ENCODE data around the gene GRIK3.

The GRIK3 gene

DNA sequence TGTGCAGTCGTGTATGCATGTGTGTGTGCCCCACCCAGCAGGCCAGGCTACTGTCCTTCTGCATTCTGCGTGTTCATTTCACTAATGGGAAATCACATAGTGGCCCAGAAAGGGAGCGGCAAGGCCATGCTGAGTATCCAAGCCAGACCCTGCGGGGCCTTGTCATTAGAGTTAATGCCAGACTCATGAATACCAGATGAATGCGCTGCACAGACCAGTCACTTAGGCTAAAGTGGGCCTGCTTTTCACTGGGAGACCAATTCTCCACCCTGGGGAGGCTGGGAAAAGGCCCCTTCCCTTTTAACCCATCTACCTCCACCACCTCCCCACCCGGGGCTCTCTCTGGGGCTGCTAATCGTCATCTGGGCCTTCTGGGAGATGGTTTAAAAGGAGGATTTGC, 17.0 kb upstream of the GRIK3 start:
- no peak overlapping the region for H2AFZ ChIP-seq (ENCODE audit: insufficient read depth, low read length, poor library complexity)
- no peak overlapping the region for H4K91ac ChIP-seq (ENCODE audit: low read depth, low read length)
- WGBS (ENCODE audit: extremely low coverage, insufficient coverage, insufficient read length): no CpG with 5 or more reads among the region's 7 CpGs

DNA sequence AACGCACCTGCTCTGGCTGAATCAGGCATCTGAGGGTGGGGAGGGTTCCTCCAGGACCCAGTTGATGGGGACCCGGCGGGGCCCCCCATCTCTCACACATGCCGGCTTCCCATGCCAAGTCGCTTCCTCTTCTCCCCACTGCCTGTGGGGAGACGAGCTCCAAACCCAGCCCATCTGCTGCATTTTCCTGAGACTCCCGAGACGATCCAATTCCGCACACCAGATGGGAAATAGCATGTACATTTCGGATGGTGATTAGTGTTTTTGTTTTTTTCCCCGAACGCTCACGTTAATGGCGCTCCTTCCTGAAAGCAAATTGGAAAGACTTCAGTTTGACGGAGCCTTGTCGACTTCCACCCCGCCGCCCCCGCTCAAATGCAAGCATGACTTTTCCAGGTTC, 13.2 kb upstream of the GRIK3 start:
- no peaks in the 10 kb centered on the region for H3K79me1 ChIP-seq (ENCODE audit: low read length)
- no peak overlapping the region for H3K18ac ChIP-seq (ENCODE audit: low read length)
- no peak overlapping the region for H2BK5ac ChIP-seq (ENCODE audit: low read depth, low read length, poor library complexity)
- no peak overlapping the region for H2AFZ ChIP-seq (ENCODE audit: insufficient read depth, low read length, poor library complexity)
- H3K4me2 ChIP-seq (ENCODE audit: low read length): no peak overlapping the region
- no peak overlapping the region for H3K14ac ChIP-seq (ENCODE audit: low read length)
- no peak overlapping the region for H2AK5ac ChIP-seq (ENCODE audit: low read length)
- WGBS (ENCODE audit: extremely low coverage, insufficient coverage, insufficient read length): no CpG with 5 or more reads among the region's 19 CpGs
- H3K79me2 ChIP-seq (ENCODE audit: control insufficient read depth, insufficient read depth, low read length, poor library complexity): no peaks in the 10 kb centered on the region
- H2BK120ac ChIP-seq (ENCODE audit: insufficient read depth, low read length, poor library complexity): no peak overlapping the region
- H3K36me3 ChIP-seq (ENCODE audit: control insufficient read depth in 1 of 2, insufficient read depth in 2 of 2, low read length in 2 of 2): no peaks in the 10 kb centered on the region
- H4K8ac ChIP-seq (ENCODE audit: low read depth, low read length): no peak overlapping the region
- H4K12ac ChIP-seq (ENCODE audit: low read depth, low read length): no peak overlapping the region
- H3K9me3 ChIP-seq (ENCODE audit: insufficient read depth, low read depth, low read length): no peaks in the 10 kb centered on the region
- no peak overlapping the region for H3K23ac ChIP-seq (ENCODE audit: low read length)
- no peak overlapping the region for H3K27ac ChIP-seq (ENCODE audit: low read depth, low read length)
- DNase-seq: no peak
- H3K9ac ChIP-seq (ENCODE audit: low read length): no peak overlapping the region
- no peak overlapping the region for H3K4ac ChIP-seq (ENCODE audit: low read depth, low read length)
- no peaks in the 10 kb centered on the region for H3K27me3 ChIP-seq (ENCODE audit: insufficient read depth, low read length)
- no peaks in the 10 kb centered on the region for H3K4me1 ChIP-seq (ENCODE audit: control insufficient read depth in 1 of 2, insufficient read depth in 2 of 2, low read length in 2 of 2)
- H2BK12ac ChIP-seq (ENCODE audit: low read length): no peak overlapping the region
- H3K4me3 ChIP-seq (ENCODE audit: low read depth, low read length): no peak overlapping the region
- H4K91ac ChIP-seq (ENCODE audit: low read depth, low read length): no peak overlapping the region

More for the DNA sequence above, 17.0 kb upstream of the GRIK3 start:
- Histone ChIP-seq H2BK120ac (ENCODE audit: insufficient read depth, low read length, poor library complexity) (no peak overlapping the region), H3K27ac (ENCODE audit: low read depth, low read length) (no peak overlapping the region), H3K36me3 (ENCODE audit: control insufficient read depth in 1 of 2, insufficient read depth in 2 of 2, low read length in 2 of 2) (no peaks in the 10 kb centered on the region), H3K27me3 (ENCODE audit: insufficient read depth, low read length) (no peaks in the 10 kb centered on the region), H3K79me1 (ENCODE audit: low read length) (no peaks in the 10 kb centered on the region), H2AK5ac (ENCODE audit: low read length) (no peak overlapping the region), H3K14ac (ENCODE audit: low read length) (no peak overlapping the region), H3K18ac (ENCODE audit: low read length) (no peak overlapping the region), H3K4me2 (ENCODE audit: low read length) (no peak overlapping the region), H4K8ac (ENCODE audit: low read depth, low read length) (no peak overlapping the region), H3K4me3 (ENCODE audit: low read depth, low read length) (no peak overlapping the region), H3K79me2 (ENCODE audit: control insufficient read depth, insufficient read depth, low read length, poor library complexity) (no peaks in the 10 kb centered on the region), H3K9me3 (ENCODE audit: insufficient read depth, low read depth, low read length) (no peaks in the 10 kb centered on the region), H2BK12ac (ENCODE audit: low read length) (no peak overlapping the region), H3K9ac (ENCODE audit: low read length) (no peak overlapping the region), H4K12ac (ENCODE audit: low read depth, low read length) (no peak overlapping the region), H3K23ac (ENCODE audit: low read length) (no peak overlapping the region), H3K4me1 (ENCODE audit: control insufficient read depth in 1 of 2, insufficient read depth in 2 of 2, low read length in 2 of 2) (no peaks in the 10 kb centered on the region), H3K4ac (ENCODE audit: low read depth, low read length) (no peak overlapping the region), H2BK5ac (ENCODE audit: low read depth, low read length, poor library complexity) (no peak overlapping the region)
- no peak for DNase-seq

DNA sequence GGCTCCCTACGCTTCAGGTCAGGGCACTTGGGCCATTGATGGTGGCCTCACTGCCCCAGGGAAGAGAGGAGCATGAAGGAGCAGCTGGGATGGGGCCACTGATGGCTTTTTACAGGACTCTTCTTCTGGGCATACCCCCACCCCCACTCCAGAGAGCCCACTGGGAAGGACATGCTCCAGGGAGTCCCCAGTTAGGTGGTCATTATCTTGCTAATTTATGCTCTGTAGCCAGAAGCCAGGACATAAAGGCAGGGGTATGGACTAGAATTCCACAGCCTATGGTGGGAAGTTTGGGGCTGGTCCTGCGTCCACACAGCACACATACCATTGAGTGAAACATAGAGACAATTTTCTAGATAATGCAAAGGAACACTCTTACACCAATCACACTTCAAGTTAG, 8.8 kb upstream of the GRIK3 start:
- H4K12ac ChIP-seq (ENCODE audit: low read depth, low read length): no peak overlapping the region
- no peak overlapping the region for H2BK5ac ChIP-seq (ENCODE audit: low read depth, low read length, poor library complexity)
- no peak overlapping the region for H3K4me3 ChIP-seq (ENCODE audit: low read depth, low read length)
- H3K36me3 ChIP-seq (ENCODE audit: control insufficient read depth in 1 of 2, insufficient read depth in 2 of 2, low read length in 2 of 2): no peaks in the 10 kb centered on the region
- H3K79me2 ChIP-seq (ENCODE audit: control insufficient read depth, insufficient read depth, low read length, poor library complexity): no peaks in the 10 kb centered on the region
- no peaks in the 10 kb centered on the region for H3K79me1 ChIP-seq (ENCODE audit: low read length)
- H3K27ac ChIP-seq (ENCODE audit: low read depth, low read length): no peak overlapping the region
- H2BK120ac ChIP-seq (ENCODE audit: insufficient read depth, low read length, poor library complexity): no peak overlapping the region
- no peak overlapping the region for H4K8ac ChIP-seq (ENCODE audit: low read depth, low read length)
- H2AK5ac ChIP-seq (ENCODE audit: low read length): no peak overlapping the region
- no peak overlapping the region for H3K18ac ChIP-seq (ENCODE audit: low read length)
- H3K9ac ChIP-seq (ENCODE audit: low read length): no peak overlapping the region
- no peaks in the 10 kb centered on the region for H3K4me1 ChIP-seq (ENCODE audit: control insufficient read depth in 1 of 2, insufficient read depth in 2 of 2, low read length in 2 of 2)
- H2AFZ ChIP-seq (ENCODE audit: insufficient read depth, low read length, poor library complexity): no peak overlapping the region
- no peak overlapping the region for H3K14ac ChIP-seq (ENCODE audit: low read length)
- H3K23ac ChIP-seq (ENCODE audit: low read length): no peak overlapping the region
- H3K4ac ChIP-seq (ENCODE audit: low read depth, low read length): no peak overlapping the region
- no peaks in the 10 kb centered on the region for H3K9me3 ChIP-seq (ENCODE audit: insufficient read depth, low read depth, low read length)
- H3K27me3 ChIP-seq (ENCODE audit: insufficient read depth, low read length): no peaks in the 10 kb centered on the region
- H3K4me2 ChIP-seq (ENCODE audit: low read length): no peak overlapping the region
- DNase-seq: no peak
- H2BK12ac ChIP-seq (ENCODE audit: low read length): no peak overlapping the region
- no peak overlapping the region for H4K91ac ChIP-seq (ENCODE audit: low read depth, low read length)
- WGBS (ENCODE audit: extremely low coverage, insufficient coverage, insufficient read length): no CpG with 5 or more reads among the region's 2 CpGs

DNA sequence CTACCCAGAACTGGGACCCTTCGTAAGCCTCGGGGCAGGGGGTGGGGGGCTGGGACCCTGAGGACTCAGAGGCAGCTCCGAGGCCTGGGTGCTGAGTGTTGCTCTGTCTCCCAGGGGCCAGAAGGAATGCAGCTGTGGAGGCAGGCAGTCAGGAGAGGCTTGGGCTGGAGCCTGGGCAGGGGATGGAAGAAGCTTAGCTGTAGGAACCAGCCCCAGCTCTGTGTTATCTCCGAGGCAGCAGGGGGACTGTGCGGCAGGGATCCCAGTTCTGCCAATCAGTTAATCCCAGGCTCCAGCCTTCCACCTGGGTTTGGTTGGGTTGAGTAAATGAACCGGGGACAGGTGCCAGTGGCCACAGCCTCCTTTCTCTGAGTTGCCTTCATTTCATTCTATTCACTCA, 8.2 kb upstream of the GRIK3 start:
- Histone ChIP-seq H3K4me1 (ENCODE audit: control insufficient read depth in 1 of 2, insufficient read depth in 2 of 2, low read length in 2 of 2) (no peaks in the 10 kb centered on the region), H4K8ac (ENCODE audit: low read depth, low read length) (no peak overlapping the region), H2BK120ac (ENCODE audit: insufficient read depth, low read length, poor library complexity) (no peak overlapping the region), H3K27ac (ENCODE audit: low read depth, low read length) (no peak overlapping the region), H2BK5ac (ENCODE audit: low read depth, low read length, poor library complexity) (no peak overlapping the region), H3K79me2 (ENCODE audit: control insufficient read depth, insufficient read depth, low read length, poor library complexity) (no peaks in the 10 kb centered on the region), H4K91ac (ENCODE audit: low read depth, low read length) (no peak overlapping the region), H3K27me3 (ENCODE audit: insufficient read depth, low read length) (peaks cover 3% of the 10 kb centered on the region), H3K4me2 (ENCODE audit: low read length) (no peak overlapping the region), H3K4me3 (ENCODE audit: low read depth, low read length) (no peak overlapping the region), H2AFZ (ENCODE audit: insufficient read depth, low read length, poor library complexity) (no peak overlapping the region), H3K4ac (ENCODE audit: low read depth, low read length) (no peak overlapping the region), H3K79me1 (ENCODE audit: low read length) (no peaks in the 10 kb centered on the region), H3K23ac (ENCODE audit: low read length) (no peak overlapping the region), H3K9ac (ENCODE audit: low read length) (no peak overlapping the region), H3K9me3 (ENCODE audit: insufficient read depth, low read depth, low read length) (no peaks in the 10 kb centered on the region), H2AK5ac (ENCODE audit: low read length) (no peak overlapping the region), H3K36me3 (ENCODE audit: control insufficient read depth in 1 of 2, insufficient read depth in 2 of 2, low read length in 2 of 2) (no peaks in the 10 kb centered on the region), H3K18ac (ENCODE audit: low read length) (no peak overlapping the region), H3K14ac (ENCODE audit: low read length) (no peak overlapping the region), H4K12ac (ENCODE audit: low read depth, low read length) (no peak overlapping the region), H2BK12ac (ENCODE audit: low read length) (no peak overlapping the region)
- no peak for DNase-seq
- no CpG with 5 or more reads among the region's 6 CpGs for WGBS (ENCODE audit: extremely low coverage, insufficient coverage, insufficient read length)
